CD4-positive, CD25-positive, alpha-beta regulatory T cell (primary cell): ENCODE data around the gene SLC35B3. TPM values are rescaled to one million over a fixed set of nuclear protein-coding genes. Genes with fewer than 3 reads are reported as not detected.
A peak's percentile ranks its signal among the peaks of the same experiment; 100 is the strongest.
"Not testable (repeated sequence)": the region's sequence is repeated elsewhere in the genome, so short reads cannot be mapped to it uniquely, and the experiment has no call there.

Experiments used
- ATAC-seq, 2 donors: fragments of 150-1000 bp; cut with Tn5 transposase; one replicate each; pipeline ENCODE4 v1.10.0; 2021; ENCODE audit warnings: low read depth in 2 of 2, moderate number of reproducible peaks in 2 of 2, moderate library complexity in 1 of 2
- DNase-seq, 3 donors: peaks; one replicate each; pipeline versions ENCODE4 v3.0.0 to v3.0.0-alpha.2; 2012 to 2022; ENCODE audit warnings: mixed read lengths in 1 of 3
- H3K27ac ChIP-seq: one replicate; pipeline ENCODE4 v1.7.0; 2013; ENCODE audit warnings: mild to moderate bottlenecking, low read length; ENCODE audit not compliant: insufficient read depth, poor library complexity, severe bottlenecking
- H3K27me3 ChIP-seq: one replicate; pipeline ENCODE4 v1.7.0; 2013; ENCODE audit warnings: low read length; ENCODE audit not compliant: control insufficient read depth, insufficient read depth
- H3K36me3 ChIP-seq: one replicate; pipeline ENCODE4 v1.7.0; 2013; ENCODE audit warnings: mild to moderate bottlenecking, low read length, moderate library complexity; ENCODE audit not compliant: control insufficient read depth, insufficient read depth
- H3K4me1 ChIP-seq: 2 replicates; pipeline ENCODE4 v1.7.0; 2013; ENCODE audit warnings: mild to moderate bottlenecking, low read length; ENCODE audit not compliant: insufficient read depth, control insufficient read depth, poor library complexity, severe bottlenecking
- H3K4me3 ChIP-seq: one replicate; pipeline ENCODE4 v1.7.0; 2013; ENCODE audit warnings: low read depth, mild to moderate bottlenecking, low read length, moderate library complexity
- H3K9me3 ChIP-seq, 2 experiments: 1 replicate in 1 of 2; 2 replicates in 1 of 2; pipeline ENCODE4 v1.7.0; 2013; ENCODE audit warnings: low read length in 2 of 2, mild to moderate bottlenecking in 1 of 2, moderate library complexity in 1 of 2; ENCODE audit not compliant: control insufficient read depth in 2 of 2
- H3K27ac Mint-ChIP-seq, 3 donors: one replicate each; pipeline ENCODE4 v1.8.0; 2020 to 2022; ENCODE audit warnings: mild to moderate bottlenecking in 3 of 3, mixed read lengths in 3 of 3, moderate library complexity in 2 of 3
- H3K27me3 Mint-ChIP-seq: one replicate; pipeline ENCODE4 v1.8.0; 2022; ENCODE audit warnings: mild to moderate bottlenecking, mixed read lengths
- H3K36me3 Mint-ChIP-seq: one replicate; pipeline ENCODE4 v1.8.0; 2020; ENCODE audit warnings: mixed read lengths
- H3K4me1 Mint-ChIP-seq, 4 donors: one replicate each; pipeline ENCODE4 v1.8.0; 2020 to 2022; ENCODE audit warnings: mixed read lengths in 4 of 4, mild to moderate bottlenecking in 1 of 4
- H3K4me3 Mint-ChIP-seq, 4 donors: one replicate each; pipeline ENCODE4 v1.8.0; 2020 to 2022; ENCODE audit warnings: mild to moderate bottlenecking in 4 of 4, mixed read lengths in 4 of 4, moderate library complexity in 3 of 4
- H3K9me3 Mint-ChIP-seq, 7 donors: one replicate each; pipeline ENCODE4 v1.8.0; 2020 to 2022; ENCODE audit warnings: mixed read lengths in 7 of 7, mild to moderate bottlenecking in 3 of 7, moderate library complexity in 2 of 7
- polyA plus RNA-seq, 4 donors: library from polyadenylated mRNA; unstranded; fragments of 300-500 nt; fragmentation: Illumina TruSeq; gene quantifications; one replicate each; pipeline ENCODE4 v1.2.3, GENCODE V29; 2021
- total RNA-seq: library from RNA; stranded (reverse); gene quantifications from one replicate; pipeline ENCODE4 v1.2.3, GENCODE V29; 2022

The SLC35B3 gene
- total and polyA plus RNA-seq, 5 donors from 2014 or later = 8.4 to 14.8 (median 11.9) TPM

DNA sequence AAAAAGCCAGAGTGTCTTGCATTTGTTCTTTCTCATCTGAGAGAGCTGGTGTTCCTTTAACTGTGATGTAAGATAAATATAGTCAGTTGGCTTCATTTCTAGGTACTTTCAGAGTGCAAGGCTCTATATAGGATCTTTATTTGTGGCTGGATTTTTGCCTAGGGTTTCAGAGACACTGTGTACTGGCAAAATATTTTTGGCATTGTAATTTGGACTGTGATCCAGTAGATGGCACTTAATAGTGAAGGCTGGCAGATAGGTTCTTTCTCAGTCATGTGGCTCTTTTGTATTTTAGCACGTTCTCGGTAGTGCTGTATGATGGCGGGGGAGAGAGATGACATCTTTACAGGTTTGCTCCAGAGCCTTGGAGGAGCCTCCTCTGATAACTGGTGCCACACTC lies 26.8 kb upstream of the SLC35B3 start:
- DNase-seq (no peak), ATAC-seq (no peak)
- Mint-ChIP-seq H3K4me3 (peak overlapping the region in 1 of 4 donors; percentile 19), H3K27ac (no peak overlapping the region), H3K36me3 (peaks cover 14% of the 10 kb centered on the region), H3K4me1 (peaks cover 0 to 3% (median 0%) of the 10 kb centered on the region in 4 donors), H3K27me3 (no peaks in the 10 kb centered on the region), H3K9me3 (peaks cover 0 to 26% (median 3%) of the 10 kb centered on the region in 7 donors)
- H3K27ac ChIP-seq = no peak overlapping the region
- no peaks in the 10 kb centered on the region for H3K9me3 ChIP-seq
- no peak overlapping the region for H3K4me3 ChIP-seq
- H3K27me3 ChIP-seq = no peaks in the 10 kb centered on the region
- no peaks in the 10 kb centered on the region for H3K4me1 ChIP-seq
- H3K36me3 ChIP-seq = no peaks in the 10 kb centered on the region

GRCh38 chr6:8446391-8446790 lies 11.0 kb upstream of the SLC35B3 start:
- Histone ChIP-seq H3K27me3 (no peaks in the 10 kb centered on the region), H3K27ac (no peak overlapping the region), H3K9me3 (no peaks in the 10 kb centered on the region), H3K36me3 (no peaks in the 10 kb centered on the region), H3K4me1 (no peaks in the 10 kb centered on the region), H3K4me3 (no peak overlapping the region)
- ATAC-seq = no peak
- no peak for DNase-seq
- H3K9me3 Mint-ChIP-seq = peaks cover 0 to 1% (median 0%) of the 10 kb centered on the region in 7 donors
- no peak overlapping the region for H3K27ac Mint-ChIP-seq
- H3K27me3 Mint-ChIP-seq = peaks cover 8% of the 10 kb centered on the region
- no peaks in the 10 kb centered on the region for H3K36me3 Mint-ChIP-seq
- no peaks in the 10 kb centered on the region for H3K4me1 Mint-ChIP-seq
- no peak overlapping the region for H3K4me3 Mint-ChIP-seq

DNA sequence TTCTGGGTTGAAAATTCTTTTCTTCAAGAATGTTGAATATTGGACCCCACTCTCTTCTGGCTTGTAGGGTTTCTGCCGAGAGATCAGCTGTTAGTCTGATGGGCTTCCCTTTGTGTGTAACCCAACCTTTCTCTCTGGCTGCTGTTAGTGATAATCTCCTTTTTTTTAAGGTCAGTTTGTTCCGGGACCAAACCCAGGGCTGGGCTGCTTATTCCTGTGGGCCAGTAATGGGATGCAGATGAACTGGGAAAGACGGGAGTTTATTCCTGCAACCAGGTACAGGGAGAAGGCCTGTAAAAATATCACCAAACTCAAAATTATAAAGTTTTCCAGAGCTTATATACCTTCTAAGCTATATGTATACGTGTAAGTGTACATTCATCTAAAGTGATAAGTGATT lies 10.6 kb upstream of the SLC35B3 start:
- not testable (repeated sequence) for ATAC-seq, H3K4me1 Mint-ChIP-seq, H3K4me1 ChIP-seq, H3K9me3 Mint-ChIP-seq, H3K4me3 ChIP-seq, H3K27ac ChIP-seq, H3K4me3 Mint-ChIP-seq, DNase-seq, H3K9me3 ChIP-seq, H3K27me3 Mint-ChIP-seq, H3K27me3 ChIP-seq, H3K27ac Mint-ChIP-seq, H3K36me3 ChIP-seq, H3K36me3 Mint-ChIP-seq

GRCh38 chr6:8442150-8442549 lies 6.8 kb upstream of the SLC35B3 start:
- peak overlapping the region in 1 of 4 donors; percentile 56 for H3K4me3 Mint-ChIP-seq
- ATAC-seq (no peak), DNase-seq (no peak)
- H3K4me1 Mint-ChIP-seq = peaks cover 0 to 4% (median 0%) of the 10 kb centered on the region in 4 donors
- Histone ChIP-seq H3K36me3 (no peaks in the 10 kb centered on the region), H3K9me3 (no peaks in the 10 kb centered on the region), H3K27me3 (no peaks in the 10 kb centered on the region), H3K27ac (no peak overlapping the region), H3K4me3 (no peak overlapping the region), H3K4me1 (no peaks in the 10 kb centered on the region)
- H3K27me3 Mint-ChIP-seq = peaks cover 13% of the 10 kb centered on the region
- H3K36me3 Mint-ChIP-seq = peaks cover 3% of the 10 kb centered on the region
- peaks cover 0 to 3% (median 0%) of the 10 kb centered on the region in 7 donors for H3K9me3 Mint-ChIP-seq
- no peak overlapping the region for H3K27ac Mint-ChIP-seq

GRCh38 chr6:8441452-8441851 lies 6.1 kb upstream of the SLC35B3 start:
- Mint-ChIP-seq H3K4me1 (peaks cover 0 to 4% (median under 1%) of the 10 kb centered on the region in 4 donors), H3K9me3 (peaks cover 0 to 3% (median 0%) of the 10 kb centered on the region in 7 donors), H3K27me3 (peaks cover 13% of the 10 kb centered on the region), H3K27ac (no peak overlapping the region), H3K4me3 (no peak overlapping the region), H3K36me3 (peaks cover 3% of the 10 kb centered on the region)
- ATAC-seq (no peak), DNase-seq (no peak)
- no peaks in the 10 kb centered on the region for H3K27me3 ChIP-seq
- H3K4me1 ChIP-seq = no peaks in the 10 kb centered on the region
- no peak overlapping the region for H3K4me3 ChIP-seq
- H3K9me3 ChIP-seq = no peaks in the 10 kb centered on the region
- H3K27ac ChIP-seq = no peak overlapping the region
- no peaks in the 10 kb centered on the region for H3K36me3 ChIP-seq

DNA sequence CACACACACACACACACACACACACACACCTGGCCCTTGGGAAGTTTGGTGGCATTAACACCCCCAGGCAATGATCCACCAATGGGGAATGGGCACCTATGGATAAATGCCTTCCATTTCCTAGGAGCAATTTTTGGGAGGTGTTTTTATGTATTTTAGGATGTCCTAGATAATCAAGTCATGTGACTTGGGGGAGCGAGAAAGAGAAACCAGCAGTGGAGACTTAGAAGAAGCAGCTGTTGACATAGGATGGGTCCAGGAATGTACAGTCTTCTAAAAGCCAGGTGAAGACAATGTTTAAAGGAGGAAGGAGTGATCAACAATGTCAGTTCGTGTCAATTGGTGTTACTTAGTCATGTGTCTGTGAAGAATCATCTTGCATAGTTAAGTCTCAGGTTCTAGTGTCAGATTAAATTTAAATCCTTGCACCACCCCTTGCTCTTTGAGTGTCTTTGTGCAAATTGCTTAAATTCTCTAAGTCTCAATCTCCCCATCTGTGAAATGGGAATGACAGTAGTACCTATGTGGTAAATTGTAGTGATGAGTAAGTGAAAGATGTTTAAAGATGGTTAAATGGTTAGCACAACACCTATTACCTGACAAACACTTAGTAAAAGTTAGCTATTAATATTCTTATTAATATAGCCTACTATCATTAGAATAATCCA lies 4.4 kb upstream of the SLC35B3 start:
- H3K27me3 ChIP-seq = no peaks in the 10 kb centered on the region
- Mint-ChIP-seq H3K36me3 (peaks cover 3% of the 10 kb centered on the region), H3K27me3 (peaks cover 14% of the 10 kb centered on the region), H3K9me3 (peaks cover 0 to 2% (median 0%) of the 10 kb centered on the region in 7 donors), H3K27ac (no peak overlapping the region), H3K4me1 (peaks cover 8 to 14% (median 12%) of the 10 kb centered on the region in 4 donors), H3K4me3 (no peak overlapping the region)
- no peak overlapping the region for H3K4me3 ChIP-seq
- ATAC-seq (no peak), DNase-seq (no peak)
- no peak overlapping the region for H3K27ac ChIP-seq
- H3K9me3 ChIP-seq = no peaks in the 10 kb centered on the region
- H3K4me1 ChIP-seq = peaks cover 4% of the 10 kb centered on the region
- H3K36me3 ChIP-seq = no peaks in the 10 kb centered on the region

DNA sequence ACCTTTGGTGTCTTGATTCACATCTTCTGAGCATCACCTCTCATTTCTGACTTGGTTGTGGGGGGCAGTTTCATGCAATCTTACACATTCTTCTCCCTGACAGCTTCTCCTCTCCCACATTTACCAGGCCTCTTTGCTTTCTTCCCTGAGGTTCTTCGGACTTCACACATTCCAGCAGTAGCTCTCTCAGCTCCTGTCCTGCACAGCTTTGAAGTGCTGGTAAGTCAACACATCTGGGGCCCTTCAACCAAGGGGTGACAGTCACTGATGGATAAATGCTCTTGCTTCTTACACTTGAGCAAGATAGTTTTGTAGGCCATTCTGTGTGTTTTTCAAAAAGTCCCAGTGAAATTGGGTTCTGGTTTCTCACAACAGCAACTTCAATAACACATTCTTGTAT lies 2.5 kb upstream of the SLC35B3 start:
- peaks cover 14% of the 10 kb centered on the region for H3K27me3 Mint-ChIP-seq
- DNase-seq (no peak), ATAC-seq (no peak)
- Histone ChIP-seq H3K27me3 (no peaks in the 10 kb centered on the region), H3K9me3 (no peaks in the 10 kb centered on the region), H3K36me3 (no peaks in the 10 kb centered on the region), H3K4me1 (peaks cover 20% of the 10 kb centered on the region), H3K4me3 (no peak overlapping the region), H3K27ac (no peak overlapping the region)
- peaks cover 3% of the 10 kb centered on the region for H3K36me3 Mint-ChIP-seq
- H3K9me3 Mint-ChIP-seq = peaks cover 0 to 2% (median 0%) of the 10 kb centered on the region in 7 donors
- H3K4me1 Mint-ChIP-seq = peaks cover 21 to 33% (median 26%) of the 10 kb centered on the region in 4 donors
- H3K4me3 Mint-ChIP-seq = peak overlapping the region in 3 of 4 donors; percentile 58 to 90 (median 63)
- peak overlapping the region in 2 of 3 donors; percentile 32 to 57 for H3K27ac Mint-ChIP-seq

DNA sequence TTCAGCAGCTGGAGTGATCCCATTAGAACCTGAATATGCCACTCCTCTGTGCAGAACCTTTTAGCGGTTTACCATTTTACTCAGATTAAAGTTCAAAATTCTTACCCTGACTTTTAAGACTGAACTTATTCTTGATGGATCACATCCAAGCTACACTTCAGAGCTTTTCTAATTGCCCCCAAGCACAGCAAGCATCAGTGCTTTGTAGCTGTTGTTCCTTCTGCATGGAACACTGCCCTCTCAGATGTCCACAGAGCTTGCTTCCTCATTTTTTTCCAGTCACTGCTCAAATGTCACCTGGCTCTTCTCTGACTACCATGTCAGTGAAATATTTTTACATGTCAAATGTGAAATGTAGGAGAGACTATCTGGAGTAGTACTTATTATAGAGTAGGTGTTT lies 1.6 kb upstream of the SLC35B3 start:
- peaks cover 0 to 2% (median 0%) of the 10 kb centered on the region in 7 donors for H3K9me3 Mint-ChIP-seq
- Histone ChIP-seq H3K27ac (no peak overlapping the region), H3K4me1 (peaks cover 23% of the 10 kb centered on the region), H3K27me3 (no peaks in the 10 kb centered on the region), H3K9me3 (no peaks in the 10 kb centered on the region), H3K36me3 (no peaks in the 10 kb centered on the region), H3K4me3 (no peak overlapping the region)
- H3K36me3 Mint-ChIP-seq = peaks cover 3% of the 10 kb centered on the region
- ATAC-seq = no peak
- H3K27me3 Mint-ChIP-seq = peaks cover 14% of the 10 kb centered on the region
- peak overlapping the region in 3 of 4 donors; percentile 38 to 81 (median 39) for H3K4me3 Mint-ChIP-seq
- no peak for DNase-seq
- peaks cover 26 to 40% (median 33%) of the 10 kb centered on the region in 4 donors for H3K4me1 Mint-ChIP-seq
- H3K27ac Mint-ChIP-seq = peak overlapping the region in 1 of 3 donors; percentile 75
